ENCODE measurements around the gene FHIP2A. TPM values are rescaled to one million over a fixed set of nuclear protein-coding genes. Genes with fewer than 3 reads are reported as not detected.
"Not testable (repeated sequence)": the region's sequence is repeated elsewhere in the genome, so short reads cannot be mapped to it uniquely, and the experiment has no call there.

The FHIP2A gene
- total RNA-seq, 1 donor from 2014 or later = 23.0 TPM

GRCh38 chr10:114787131-114787530, 34.4 kb upstream of the FHIP2A start:
- H3K36me3 ChIP-seq (ENCODE audit: control insufficient read depth in 3 of 3, insufficient read depth in 3 of 3, low read length in 3 of 3); H3K27ac ChIP-seq (ENCODE audit: low read depth, low read length); H3K9ac ChIP-seq (ENCODE audit: low read depth in 1 of 3, low read length in 3 of 3); H3K4me3 ChIP-seq (ENCODE audit: low read length in 3 of 3); H3K9me3 ChIP-seq (ENCODE audit: control insufficient read depth in 3 of 3, low read length in 3 of 3); H3K4me1 ChIP-seq (ENCODE audit: control insufficient read depth in 3 of 3, insufficient read depth in 3 of 3, low read length in 3 of 3); H3K27me3 ChIP-seq (ENCODE audit: control insufficient read depth in 3 of 3, insufficient read depth in 3 of 3, low read length in 3 of 3): not testable (repeated sequence)

- Histone ChIP-seq H3K4me1 (ENCODE audit: control insufficient read depth in 3 of 3, insufficient read depth in 3 of 3, low read length in 3 of 3) (no peaks in the 10 kb centered on the region), H3K27me3 (ENCODE audit: control insufficient read depth in 3 of 3, insufficient read depth in 3 of 3, low read length in 3 of 3) (no peaks in the 10 kb centered on the region), H3K4me3 (ENCODE audit: low read length in 3 of 3) (no peak overlapping the region), H3K9me3 (ENCODE audit: control insufficient read depth in 3 of 3, low read length in 3 of 3) (no peaks in the 10 kb centered on the region), H3K27ac (ENCODE audit: low read depth, low read length) (no peak overlapping the region), H3K36me3 (ENCODE audit: control insufficient read depth in 3 of 3, insufficient read depth in 3 of 3, low read length in 3 of 3) (no peaks in the 10 kb centered on the region), H3K9ac (ENCODE audit: low read depth in 1 of 3, low read length in 3 of 3) (no peak overlapping the region)
Observed at GRCh38 chr10:114791768-114792167, 29.8 kb upstream of the FHIP2A start.

GRCh38 chr10:114795039-114795438, 26.5 kb upstream of the FHIP2A start:
- no peaks in the 10 kb centered on the region for H3K4me1 ChIP-seq (ENCODE audit: control insufficient read depth in 3 of 3, insufficient read depth in 3 of 3, low read length in 3 of 3)
- H3K36me3 ChIP-seq (ENCODE audit: control insufficient read depth in 3 of 3, insufficient read depth in 3 of 3, low read length in 3 of 3) = no peaks in the 10 kb centered on the region
- H3K27me3 ChIP-seq (ENCODE audit: control insufficient read depth in 3 of 3, insufficient read depth in 3 of 3, low read length in 3 of 3) = no peaks in the 10 kb centered on the region
- H3K9ac ChIP-seq (ENCODE audit: low read depth in 1 of 3, low read length in 3 of 3) = no peak overlapping the region
- no peak overlapping the region for H3K4me3 ChIP-seq (ENCODE audit: low read length in 3 of 3)
- no peaks in the 10 kb centered on the region for H3K9me3 ChIP-seq (ENCODE audit: control insufficient read depth in 3 of 3, low read length in 3 of 3)
- no peak overlapping the region for H3K27ac ChIP-seq (ENCODE audit: low read depth, low read length)

GRCh38 chr10:114800361-114800760, 21.2 kb upstream of the FHIP2A start:
- Histone ChIP-seq H3K27ac (ENCODE audit: low read depth, low read length) (no peak overlapping the region), H3K4me3 (ENCODE audit: low read length in 3 of 3) (no peak overlapping the region), H3K9ac (ENCODE audit: low read depth in 1 of 3, low read length in 3 of 3) (no peak overlapping the region), H3K9me3 (ENCODE audit: control insufficient read depth in 3 of 3, low read length in 3 of 3) (no peaks in the 10 kb centered on the region), H3K27me3 (ENCODE audit: control insufficient read depth in 3 of 3, insufficient read depth in 3 of 3, low read length in 3 of 3) (no peaks in the 10 kb centered on the region), H3K36me3 (ENCODE audit: control insufficient read depth in 3 of 3, insufficient read depth in 3 of 3, low read length in 3 of 3) (no peaks in the 10 kb centered on the region), H3K4me1 (ENCODE audit: control insufficient read depth in 3 of 3, insufficient read depth in 3 of 3, low read length in 3 of 3) (no peaks in the 10 kb centered on the region)

- Histone ChIP-seq H3K4me3 (ENCODE audit: low read length in 3 of 3) (no peak overlapping the region), H3K9ac (ENCODE audit: low read depth in 1 of 3, low read length in 3 of 3) (no peak overlapping the region), H3K9me3 (ENCODE audit: control insufficient read depth in 3 of 3, low read length in 3 of 3) (no peaks in the 10 kb centered on the region), H3K27me3 (ENCODE audit: control insufficient read depth in 3 of 3, insufficient read depth in 3 of 3, low read length in 3 of 3) (no peaks in the 10 kb centered on the region), H3K27ac (ENCODE audit: low read depth, low read length) (no peak overlapping the region), H3K4me1 (ENCODE audit: control insufficient read depth in 3 of 3, insufficient read depth in 3 of 3, low read length in 3 of 3) (no peaks in the 10 kb centered on the region), H3K36me3 (ENCODE audit: control insufficient read depth in 3 of 3, insufficient read depth in 3 of 3, low read length in 3 of 3) (no peaks in the 10 kb centered on the region)
Observed at GRCh38 chr10:114801411-114801813, 20.2 kb upstream of the FHIP2A start.

- no peak overlapping the region for H3K27ac ChIP-seq (ENCODE audit: low read depth, low read length)
- no peaks in the 10 kb centered on the region for H3K4me1 ChIP-seq (ENCODE audit: control insufficient read depth in 3 of 3, insufficient read depth in 3 of 3, low read length in 3 of 3)
- no peaks in the 10 kb centered on the region for H3K36me3 ChIP-seq (ENCODE audit: control insufficient read depth in 3 of 3, insufficient read depth in 3 of 3, low read length in 3 of 3)
- no peaks in the 10 kb centered on the region for H3K27me3 ChIP-seq (ENCODE audit: control insufficient read depth in 3 of 3, insufficient read depth in 3 of 3, low read length in 3 of 3)
- no peak overlapping the region for H3K9ac ChIP-seq (ENCODE audit: low read depth in 1 of 3, low read length in 3 of 3)
- no peaks in the 10 kb centered on the region for H3K9me3 ChIP-seq (ENCODE audit: control insufficient read depth in 3 of 3, low read length in 3 of 3)
- H3K4me3 ChIP-seq (ENCODE audit: low read length in 3 of 3) = no peak overlapping the region
Observed at GRCh38 chr10:114802177-114802576, 19.4 kb upstream of the FHIP2A start.

- H3K27ac ChIP-seq (ENCODE audit: low read depth, low read length) = no peak overlapping the region
- H3K27me3 ChIP-seq (ENCODE audit: control insufficient read depth in 3 of 3, insufficient read depth in 3 of 3, low read length in 3 of 3) = no peaks in the 10 kb centered on the region
- H3K4me1 ChIP-seq (ENCODE audit: control insufficient read depth in 3 of 3, insufficient read depth in 3 of 3, low read length in 3 of 3) = no peaks in the 10 kb centered on the region
- H3K4me3 ChIP-seq (ENCODE audit: low read length in 3 of 3) = no peak overlapping the region
- H3K9me3 ChIP-seq (ENCODE audit: control insufficient read depth in 3 of 3, low read length in 3 of 3) = no peaks in the 10 kb centered on the region
- no peak overlapping the region for H3K9ac ChIP-seq (ENCODE audit: low read depth in 1 of 3, low read length in 3 of 3)
- no peaks in the 10 kb centered on the region for H3K36me3 ChIP-seq (ENCODE audit: control insufficient read depth in 3 of 3, insufficient read depth in 3 of 3, low read length in 3 of 3)
Observed at GRCh38 chr10:114806562-114807391, 14.8 kb upstream of the FHIP2A start.

GRCh38 chr10:114808982-114809381, 12.6 kb upstream of the FHIP2A start:
- H3K36me3 ChIP-seq (ENCODE audit: control insufficient read depth in 3 of 3, insufficient read depth in 3 of 3, low read length in 3 of 3) = no peaks in the 10 kb centered on the region
- H3K4me1 ChIP-seq (ENCODE audit: control insufficient read depth in 3 of 3, insufficient read depth in 3 of 3, low read length in 3 of 3) = no peaks in the 10 kb centered on the region
- H3K9me3 ChIP-seq (ENCODE audit: control insufficient read depth in 3 of 3, low read length in 3 of 3) = no peaks in the 10 kb centered on the region
- H3K27ac ChIP-seq (ENCODE audit: low read depth, low read length) = no peak overlapping the region
- H3K4me3 ChIP-seq (ENCODE audit: low read length in 3 of 3) = no peak overlapping the region
- H3K9ac ChIP-seq (ENCODE audit: low read depth in 1 of 3, low read length in 3 of 3) = no peak overlapping the region
- H3K27me3 ChIP-seq (ENCODE audit: control insufficient read depth in 3 of 3, insufficient read depth in 3 of 3, low read length in 3 of 3) = no peaks in the 10 kb centered on the region

GRCh38 chr10:114810926-114811325, 10.7 kb upstream of the FHIP2A start:
- no peaks in the 10 kb centered on the region for H3K4me1 ChIP-seq (ENCODE audit: control insufficient read depth in 3 of 3, insufficient read depth in 3 of 3, low read length in 3 of 3)
- H3K27me3 ChIP-seq (ENCODE audit: control insufficient read depth in 3 of 3, insufficient read depth in 3 of 3, low read length in 3 of 3) = no peaks in the 10 kb centered on the region
- H3K27ac ChIP-seq (ENCODE audit: low read depth, low read length) = no peak overlapping the region
- H3K36me3 ChIP-seq (ENCODE audit: control insufficient read depth in 3 of 3, insufficient read depth in 3 of 3, low read length in 3 of 3) = no peaks in the 10 kb centered on the region
- no peak overlapping the region for H3K4me3 ChIP-seq (ENCODE audit: low read length in 3 of 3)
- H3K9ac ChIP-seq (ENCODE audit: low read depth in 1 of 3, low read length in 3 of 3) = no peak overlapping the region
- H3K9me3 ChIP-seq (ENCODE audit: control insufficient read depth in 3 of 3, low read length in 3 of 3) = no peaks in the 10 kb centered on the region

GRCh38 chr10:114811862-114812261, 9.7 kb upstream of the FHIP2A start:
- Histone ChIP-seq H3K27ac (ENCODE audit: low read depth, low read length) (no peak overlapping the region), H3K9me3 (ENCODE audit: control insufficient read depth in 3 of 3, low read length in 3 of 3) (no peaks in the 10 kb centered on the region), H3K27me3 (ENCODE audit: control insufficient read depth in 3 of 3, insufficient read depth in 3 of 3, low read length in 3 of 3) (no peaks in the 10 kb centered on the region), H3K36me3 (ENCODE audit: control insufficient read depth in 3 of 3, insufficient read depth in 3 of 3, low read length in 3 of 3) (no peaks in the 10 kb centered on the region), H3K9ac (ENCODE audit: low read depth in 1 of 3, low read length in 3 of 3) (no peak overlapping the region), H3K4me1 (ENCODE audit: control insufficient read depth in 3 of 3, insufficient read depth in 3 of 3, low read length in 3 of 3) (no peaks in the 10 kb centered on the region), H3K4me3 (ENCODE audit: low read length in 3 of 3) (no peak overlapping the region)

Data from skeletal muscle tissue (tissue), 4 donors.